HG03354 (cell line): ENCODE results near the gene LYSMD1.
A peak's percentile ranks its signal among the peaks of the same experiment; 100 is the strongest.
"Not testable (repeated sequence)": the region's sequence is repeated elsewhere in the genome, so short reads cannot be mapped to it uniquely, and the experiment has no call there.

Source experiments
- ATAC-seq: cut with Tn5 transposase; IDR thresholded peaks from one replicate; pipeline ENCODE4 v1.9.1; 2021; ENCODE audit warnings: mild to moderate bottlenecking; ENCODE audit not compliant: unreplicated experiment, poor library complexity, severe bottlenecking

Gene LYSMD1, protein sequence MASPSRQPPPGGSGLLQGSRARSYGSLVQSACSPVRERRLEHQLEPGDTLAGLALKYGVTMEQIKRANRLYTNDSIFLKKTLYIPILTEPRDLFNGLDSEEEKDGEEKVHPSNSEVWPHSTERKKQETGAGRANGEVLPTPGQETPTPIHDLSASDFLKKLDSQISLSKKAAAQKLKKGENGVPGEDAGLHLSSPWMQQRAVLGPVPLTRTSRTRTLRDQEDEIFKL

GRCh38 chr1:151165738-151166504 lies at the start of gene LYSMD1, which contains the start of gene SCNM1:
Gene LYSMD1, minus strand, starts transcription at chr1:151165902. Its CDS starts 644 bp downstream, at chr1:151165258.
Gene SCNM1, plus strand, starts transcription at chr1:151166144. Its CDS starts 9 bp downstream, at chr1:151166153.
- ATAC-seq = peak; percentile 87

DNA sequence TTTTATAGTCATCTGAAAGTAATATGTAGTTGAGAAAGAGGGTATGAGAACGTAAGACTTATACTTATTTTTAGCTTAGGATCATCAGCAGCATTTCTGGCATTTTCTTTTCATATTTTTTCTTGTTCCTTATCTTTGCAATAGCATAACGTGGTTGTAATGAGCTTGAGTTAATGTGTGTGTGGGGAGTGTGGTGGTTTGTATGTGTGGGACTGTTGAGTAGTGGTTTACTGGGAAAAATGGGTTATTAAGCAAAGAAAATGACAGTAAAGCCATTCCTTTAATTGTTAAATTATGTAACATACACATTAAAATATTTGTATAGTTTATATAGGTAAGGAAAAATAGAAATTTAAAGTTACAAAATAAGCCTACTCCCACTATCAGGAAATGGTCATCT lies 47.9 kb upstream of the LYSMD1 start:
- ATAC-seq = no peak

DNA sequence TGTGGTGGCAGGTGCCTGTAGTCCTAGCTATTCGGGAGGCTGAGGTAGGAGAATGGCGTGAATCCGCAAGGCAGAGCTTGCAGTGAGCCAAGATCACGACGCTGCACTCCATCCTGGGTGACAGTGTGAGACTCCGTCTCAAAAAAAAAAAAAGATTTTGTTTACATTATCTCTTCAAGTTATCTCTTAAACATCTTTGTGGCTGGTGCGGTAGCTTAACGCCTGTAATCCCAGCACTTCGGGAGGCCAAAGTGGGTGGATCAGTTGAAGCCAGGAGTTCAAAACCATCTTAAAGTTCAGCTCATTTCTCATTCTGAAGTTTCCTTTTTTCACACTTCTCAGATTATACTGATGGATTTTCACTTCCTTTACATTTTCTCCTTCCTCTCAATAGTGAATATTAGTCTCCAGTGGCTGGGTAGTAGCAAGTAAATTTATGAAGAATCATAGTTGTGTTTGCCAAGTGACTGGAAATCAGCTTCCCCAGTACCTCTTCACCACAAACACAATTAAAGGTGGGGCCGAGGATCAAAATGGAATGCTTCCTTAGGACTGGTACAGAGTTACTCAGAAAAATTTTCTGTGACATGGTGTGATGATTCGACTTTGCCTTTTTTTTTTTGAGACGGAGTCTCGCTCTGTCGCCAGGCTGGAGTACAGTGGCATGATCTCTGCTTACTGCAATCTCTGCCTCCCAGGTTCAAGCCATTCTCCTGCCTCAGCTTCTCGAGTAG lies 46.4 kb upstream of the LYSMD1 start:
- no peak for ATAC-seq

DNA sequence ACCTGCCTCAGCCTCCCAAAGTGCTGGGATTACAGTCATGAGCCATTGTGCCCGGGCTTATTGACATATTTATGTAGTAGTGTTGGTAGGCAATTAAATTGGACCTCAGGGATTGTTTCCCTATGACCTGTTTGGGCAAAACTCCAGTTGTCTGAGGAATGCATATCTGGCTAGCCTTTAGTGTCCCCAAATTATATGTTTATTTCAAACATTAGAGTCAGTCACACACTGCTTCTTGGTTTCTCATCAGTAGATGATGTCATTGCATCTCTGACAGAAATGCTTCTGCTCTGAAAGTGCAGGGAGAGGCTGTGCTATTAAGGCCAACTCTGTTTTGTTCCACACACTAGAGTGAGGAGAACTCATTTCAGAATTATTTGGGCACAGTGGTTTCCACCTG lies 45.1 kb upstream of the LYSMD1 start:
- ATAC-seq = no peak

DNA sequence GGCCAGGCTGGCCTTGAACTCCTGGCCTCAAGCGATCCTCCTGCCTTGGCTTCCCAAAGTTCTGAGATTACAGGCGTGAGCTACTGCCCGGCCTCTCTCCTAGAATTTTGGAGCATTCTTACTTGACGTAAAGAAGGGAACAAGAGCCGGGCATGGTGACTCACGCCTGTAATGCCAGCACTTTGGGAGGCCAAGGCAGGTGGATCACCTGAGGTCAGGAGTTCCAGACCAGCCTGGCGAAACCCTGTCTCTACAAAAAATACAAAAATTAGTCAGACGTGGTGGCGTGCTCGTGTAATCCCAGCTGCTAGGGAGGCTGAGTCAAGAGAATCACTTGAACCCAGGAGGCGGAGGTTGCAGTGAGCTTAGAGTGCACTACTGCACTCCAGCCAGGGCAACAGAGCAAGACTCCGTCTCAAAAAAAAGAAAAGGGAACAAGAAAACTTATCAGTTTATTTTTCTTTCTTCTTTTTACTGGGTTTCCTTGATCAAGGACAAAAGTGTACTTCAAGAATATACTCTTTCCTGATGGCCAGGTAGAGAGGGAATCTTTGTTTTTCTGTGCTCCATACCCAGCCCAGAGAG lies 39.8 kb upstream of the LYSMD1 start:
- not testable (repeated sequence) for ATAC-seq

DNA sequence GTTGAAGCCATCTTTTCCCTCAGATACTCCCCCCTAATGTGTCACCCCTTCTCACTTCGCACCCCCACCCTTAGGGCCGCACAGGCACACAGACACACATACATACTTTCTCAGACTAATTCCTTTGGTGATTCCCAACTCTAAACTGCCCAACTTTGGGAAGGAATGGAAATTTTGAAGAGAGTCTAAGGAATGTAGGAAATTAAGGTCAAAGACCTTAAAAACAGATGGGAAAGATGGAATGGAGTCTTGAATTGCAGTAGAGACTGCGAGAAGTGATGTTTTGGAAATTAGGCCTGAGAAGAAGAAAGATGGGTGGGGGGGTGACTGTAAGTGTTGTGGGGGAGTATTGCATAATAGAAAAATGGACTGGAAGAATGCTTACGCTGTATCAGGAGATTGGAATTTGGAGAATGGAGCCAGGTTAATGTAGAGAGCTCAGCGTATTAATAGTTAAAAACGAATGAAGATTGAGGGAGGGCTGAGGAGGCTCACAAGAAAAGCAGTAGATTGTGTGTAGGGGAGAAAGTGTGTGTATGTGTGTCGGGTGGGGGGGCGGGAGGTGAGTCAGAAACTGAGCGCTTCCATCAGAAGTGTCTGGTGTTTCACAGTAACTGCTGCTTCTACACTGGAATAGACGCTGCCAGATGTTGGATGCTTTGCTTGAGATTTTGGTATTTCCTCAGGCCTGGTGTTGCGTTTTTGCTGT lies 34.3 kb upstream of the LYSMD1 start:
- no peak for ATAC-seq

DNA sequence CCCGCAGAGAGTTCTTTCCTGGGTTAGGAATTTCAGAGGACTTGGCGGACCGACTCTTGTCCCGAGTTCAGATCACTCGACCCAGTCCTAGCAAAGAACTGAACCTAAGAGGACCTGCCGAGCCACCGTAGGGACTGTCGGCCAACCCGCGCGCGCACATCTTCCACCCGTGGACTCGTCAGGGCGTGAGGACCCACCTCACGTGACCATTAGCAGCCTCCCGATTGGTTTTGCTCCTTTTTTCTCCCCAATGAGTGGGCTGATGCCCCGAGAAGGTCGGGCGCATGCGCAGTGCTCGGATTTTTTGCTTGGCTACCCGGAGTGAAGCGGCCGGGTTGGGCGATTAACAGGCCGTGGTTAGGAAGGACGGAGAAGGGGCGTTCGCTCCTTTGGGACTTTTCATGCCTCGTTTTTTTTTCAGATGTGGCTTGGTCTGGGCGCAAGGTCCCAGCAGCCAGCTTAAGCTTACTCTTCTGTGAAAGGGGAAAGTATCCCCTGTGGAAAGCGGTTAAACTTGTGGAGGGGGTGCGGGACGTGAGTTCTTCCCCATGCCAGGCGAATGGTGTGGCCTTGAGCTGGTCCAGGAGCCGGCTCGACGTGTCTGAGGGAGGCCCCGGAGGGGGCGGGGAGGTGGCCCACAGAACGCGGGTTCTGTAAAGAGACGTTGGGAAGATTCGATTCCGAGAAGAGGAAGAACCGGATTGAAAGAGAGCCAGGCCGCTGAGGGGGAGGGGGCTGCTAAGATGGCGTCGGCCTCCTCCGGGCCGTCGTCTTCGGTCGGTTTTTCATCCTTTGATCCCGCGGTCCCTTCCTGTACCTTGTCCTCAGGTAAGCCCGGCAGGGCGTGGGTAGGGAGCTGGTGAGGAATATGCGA lies 32.8 kb upstream of the LYSMD1 start, which contains the start of gene PIP5K1A:
Gene PIP5K1A (plus strand): TSS at position 299 of the 874 bp plus-strand sequence. CDS start 445 bp downstream, at position 744.
- ATAC-seq = peak; percentile 87

- ATAC-seq = no peak
These were observed 32.2 kb upstream of the LYSMD1 start for GRCh38 chr1:151197863-151198253.

- ATAC-seq = no peak
These were observed 30.6 kb upstream of the LYSMD1 start for GRCh38 chr1:151196292-151196800.

GRCh38 chr1:151194894-151195594 lies 29.3 kb upstream of the LYSMD1 start:
- not testable (repeated sequence) for ATAC-seq

- no peak for ATAC-seq
These were observed 28.2 kb upstream of the LYSMD1 start for GRCh38 chr1:151193856-151194255.

DNA sequence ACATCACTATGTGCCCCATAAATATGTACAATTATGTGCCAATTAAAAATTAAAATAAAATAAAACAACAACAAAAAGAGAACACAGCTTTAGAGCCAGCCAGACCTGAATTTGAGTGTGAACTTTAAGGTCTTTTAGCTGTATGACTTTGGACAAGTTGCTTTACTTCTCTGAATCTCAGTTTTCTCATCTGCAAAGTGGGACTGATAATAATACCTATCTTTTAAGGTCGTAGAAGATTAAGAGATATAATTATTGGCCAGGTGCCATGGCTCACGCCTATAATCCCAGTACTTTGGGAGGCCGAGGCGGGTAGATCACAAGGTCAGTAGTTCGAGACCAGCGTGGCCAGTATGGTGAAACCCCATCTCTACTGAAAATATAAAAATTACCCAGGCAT lies 27.6 kb upstream of the LYSMD1 start:
- no peak for ATAC-seq

DNA sequence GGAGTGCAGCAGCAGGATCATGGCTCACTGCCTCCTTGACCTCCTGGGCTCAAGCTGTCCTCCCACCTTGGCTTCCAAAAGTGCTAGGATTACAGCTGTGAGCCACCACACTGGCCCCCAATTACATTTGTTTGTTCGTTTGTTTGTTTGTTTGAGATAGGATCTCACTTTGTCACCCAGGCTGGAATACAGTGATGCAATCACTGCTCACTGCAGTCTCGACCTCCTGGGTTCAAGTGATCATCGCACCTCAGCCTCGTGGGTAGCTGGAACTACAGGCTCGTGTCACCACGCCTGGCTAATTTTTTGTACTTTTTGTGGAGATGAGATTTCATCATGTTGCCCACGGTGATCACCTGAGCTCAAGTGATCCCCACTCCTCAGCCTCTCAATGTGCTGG lies 26.3 kb upstream of the LYSMD1 start:
- no peak for ATAC-seq

DNA sequence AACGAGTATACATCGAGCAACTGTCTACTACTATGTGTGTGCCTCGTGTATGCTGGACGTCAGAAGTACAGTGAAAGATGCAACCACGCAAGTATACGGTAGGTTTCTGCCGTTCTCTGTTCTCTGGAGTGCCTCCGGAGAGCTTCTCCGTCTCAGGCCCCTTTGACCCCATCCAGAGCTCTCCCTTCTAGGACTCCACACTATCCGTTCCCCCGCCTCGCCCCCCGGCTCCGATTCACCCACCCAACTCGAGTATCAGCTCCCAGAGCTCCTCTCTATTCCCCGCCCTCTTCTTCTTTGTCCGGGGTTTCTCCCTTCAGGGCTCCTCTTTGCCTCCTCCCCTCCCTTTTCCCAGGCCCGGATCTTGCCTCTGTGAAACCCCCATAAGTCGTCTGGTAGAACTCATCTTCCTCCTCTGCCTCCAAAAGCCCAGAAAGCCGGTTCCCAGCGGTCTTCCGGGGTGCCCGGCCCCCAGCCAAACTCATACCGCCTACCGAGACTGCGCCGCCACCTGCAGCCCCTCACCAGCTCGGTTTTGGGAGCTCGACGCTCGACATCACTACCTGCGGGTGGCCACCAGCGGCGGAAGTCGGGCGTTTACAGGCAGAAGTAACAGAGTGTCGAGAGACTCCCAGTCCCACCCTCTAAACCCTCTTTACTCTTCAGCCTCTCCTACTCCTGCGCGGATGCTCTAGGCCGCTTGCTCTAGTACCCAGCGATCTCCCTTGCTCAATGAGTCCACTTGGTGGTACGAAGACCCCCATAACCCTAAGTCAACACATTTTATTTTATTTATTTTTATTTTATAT lies 24.1 kb upstream of the LYSMD1 start, which contains the start of gene VPS72:
Gene VPS72 (minus strand): TSS at position 561 of the 809 bp plus-strand sequence. CDS start 76 bp downstream, at position 485.
- peak; percentile 91 for ATAC-seq

DNA sequence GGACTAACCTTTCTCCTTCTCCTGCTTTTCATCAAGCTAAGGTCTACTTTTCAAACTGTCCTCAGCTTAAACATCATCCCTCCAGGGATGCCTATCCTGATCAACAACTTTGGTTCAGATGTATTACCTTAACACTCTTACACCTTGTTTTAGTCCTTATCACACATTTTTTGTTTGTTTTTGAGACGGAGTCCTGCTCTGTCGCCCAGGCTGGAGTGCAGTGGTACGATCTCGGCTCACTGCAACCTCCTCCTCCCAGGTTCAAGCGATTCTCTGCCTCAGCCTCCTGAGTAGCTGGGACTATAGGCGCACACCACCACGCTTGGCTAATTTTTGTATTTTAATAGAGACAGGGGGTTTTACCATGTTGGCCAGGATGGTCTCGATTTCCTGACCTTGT lies 23.0 kb upstream of the LYSMD1 start:
- ATAC-seq = not testable (repeated sequence)

GRCh38 chr1:151187205-151187604 lies 21.5 kb upstream of the LYSMD1 start:
- ATAC-seq = no peak

GRCh38 chr1:151184211-151184610 lies 18.5 kb upstream of the LYSMD1 start:
- ATAC-seq = no peak
